BJ (cell line): Measurements from ENCODE around the gene RPS16. TPM values are rescaled to one million over a fixed set of nuclear protein-coding genes. Genes with fewer than 3 reads are reported as not detected.

Experiments
- CTCF ChIA-PET: fragments of 350-600 bp; formaldehyde crosslinking; extraction: SDS; loops from one replicate; lab custom pipeline; 2021; ENCODE audit warnings: antibody characterized with exemption, inconsistent platforms; lab: Yijun Ruan, JAX
- POLR2A ChIA-PET: fragments of 300-600 bp; sonication (Branson Sonifier 250); formaldehyde crosslinking; extraction: SDS; loops from one replicate; lab custom pipeline; 2021; ENCODE audit warnings: antibody characterized with exemption; lab: Charles Lee
- DNase-seq: peaks from one replicate; pipeline ENCODE4 v3.0.0-alpha.2; 2011; ENCODE audit warnings: low read depth
- H3K27me3 ChIP-seq: 2 replicates; pipeline ENCODE4 v1.6.0; 2011; ENCODE audit warnings: low read length; ENCODE audit not compliant: control insufficient read depth, insufficient read depth
- H3K36me3 ChIP-seq: 2 replicates; pipeline ENCODE4 v1.5.1; 2011; ENCODE audit warnings: low read length; ENCODE audit not compliant: control insufficient read depth, insufficient read depth
- H3K4me3 ChIP-seq: 2 replicates; pipeline ENCODE4 v1.5.1; 2011; ENCODE audit warnings: low read depth, mild to moderate bottlenecking, control low read depth, low read length
- CTCF ChIP-seq: IDR thresholded peaks from 2 replicates; pipeline ENCODE4 v1.5.1; 2011; ENCODE audit warnings: low read depth, mild to moderate bottlenecking, control low read depth, inconsistent platforms, low read length, moderate library complexity; ENCODE audit not compliant: insufficient read depth
- polyA plus RNA-seq: library from polyadenylated mRNA; depleted of rRNA; stranded (reverse); fragments of >200 nt; gene quantifications from 2 replicates; pipeline ENCODE4 v1.2.3, GENCODE V29; 2011

The RPS16 gene
- polyA plus RNA-seq, 1 experiment: 2,896 TPM

- ChIA-PET CTCF (interaction anchor here (0.8 to 2.4 kb wide), 3 partner anchors 10 to 112 kb away, joined by 3 to 9 read pairs (median 8); partner anchors contain the start of gene PLEKHG2), POLR2A (no interaction called here)
- no peak for TF ChIP-seq CTCF
- Histone ChIP-seq H3K4me3 (no peak overlapping the region), H3K36me3 (peaks cover 31% of the 10 kb centered on the region), H3K27me3 (no peaks in the 10 kb centered on the region)
- no peak for DNase-seq
Measured at GRCh38 chr19:39422020-39422419, 13.7 kb downstream of the RPS16 start.

GRCh38 chr19:39420769-39421168, 15.0 kb downstream of the RPS16 start:
- Histone ChIP-seq H3K27me3 (no peaks in the 10 kb centered on the region), H3K4me3 (no peak overlapping the region), H3K36me3 (peaks cover 39% of the 10 kb centered on the region)
- DNase-seq: no peak
- CTCF ChIA-PET: interaction anchor here (1.2 to 2.4 kb wide), 3 partner anchors 9 to 113 kb away, joined by 5 to 9 read pairs (median 8); partner anchors contain the start of gene PLEKHG2
- TF ChIP-seq CTCF: no peak
- POLR2A ChIA-PET: no interaction called here

GRCh38 chr19:39419003-39419402, 16.7 kb downstream of the RPS16 start:
- ChIA-PET CTCF (interaction anchor here (0.6 to 1.5 kb wide), 3 partner anchors 21 to 75 kb away, joined by 3 to 5 read pairs (median 4); no protein-coding TSS in a partner anchor), POLR2A (no interaction called here)
- DNase-seq: no peak
- Histone ChIP-seq H3K27me3 (no peaks in the 10 kb centered on the region), H3K36me3 (peaks cover 36% of the 10 kb centered on the region), H3K4me3 (no peak overlapping the region)
- no peak for TF ChIP-seq CTCF

GRCh38 chr19:39417463-39418181, 18.1 kb downstream of the RPS16 start:
- DNase-seq: no peak
- CTCF ChIA-PET: interaction anchor here (1.5 kb wide), 2 partner anchors 19 kb away, joined by 5 read pairs; no protein-coding TSS in a partner anchor
- POLR2A ChIA-PET: no interaction called here

More at GRCh38 chr19:39417463-39418181, 18.1 kb downstream of the RPS16 start:
- H3K27me3 ChIP-seq: no peaks in the 10 kb centered on the region
- no peak overlapping the region for H3K4me3 ChIP-seq
- peaks cover 28% of the 10 kb centered on the region for H3K36me3 ChIP-seq
- TF ChIP-seq CTCF: no peak
